Naive thymus-derived CD4-positive, alpha-beta T cell (primary cell): ENCODE results near the gene CIAO1. TPM values are rescaled to one million over a fixed set of nuclear protein-coding genes. Genes with fewer than 3 reads are reported as not detected.

Experiments
- ATAC-seq: fragments of 150-1000 bp; cut with Tn5 transposase; 2 replicates; pipeline ENCODE4 v1.10.0; 2021; ENCODE audit warnings: mild to moderate bottlenecking, moderate library complexity
- CTCF ChIA-PET: fragments of 350-600 bp; sonication (Branson Sonifier 250); formaldehyde crosslinking; loops from one replicate; lab custom pipeline; 2021; ENCODE audit warnings: antibody characterized with exemption; lab: Charles Lee
- POLR2A ChIA-PET: fragments of 350-600 bp; sonication (Branson Sonifier 250); formaldehyde crosslinking; loops from one replicate; lab custom pipeline; 2021; ENCODE audit warnings: antibody characterized with exemption, inconsistent platforms; lab: Charles Lee
- DNase-seq, 9 donors: peaks; one replicate each; pipeline versions ENCODE4 v3.0.0 to v3.0.0-alpha.2; 2020 to 2022; ENCODE audit warnings: mixed read lengths in 1 of 9
- H3K27ac ChIP-seq: one replicate; pipeline ENCODE4 v1.7.0; 2013; ENCODE audit warnings: mild to moderate bottlenecking, low read depth, low read length, moderate library complexity
- H3K27me3 ChIP-seq, 2 donors: one replicate each; pipeline ENCODE4 v1.7.0; 2013; ENCODE audit warnings: low read length in 2 of 2, mild to moderate bottlenecking in 2 of 2, moderate library complexity in 2 of 2; ENCODE audit not compliant: control insufficient read depth in 2 of 2, insufficient read depth in 2 of 2
- H3K36me3 ChIP-seq, 3 experiments: 1 replicate in 2 of 3; 2 replicates in 1 of 3; pipeline ENCODE4 v1.7.0; 2013; ENCODE audit warnings: low read length in 3 of 3, mild to moderate bottlenecking in 3 of 3, moderate library complexity in 1 of 3; ENCODE audit not compliant: insufficient read depth in 3 of 3, control insufficient read depth in 2 of 3
- H3K4me1 ChIP-seq, 2 donors: one replicate each; pipeline ENCODE4 v1.7.0; 2013; ENCODE audit warnings: low read length in 2 of 2, mild to moderate bottlenecking in 2 of 2, moderate library complexity in 1 of 2; ENCODE audit not compliant: control insufficient read depth in 2 of 2, insufficient read depth in 2 of 2
- H3K4me3 ChIP-seq: 2 replicates; pipeline ENCODE4 v1.7.0; 2013; ENCODE audit warnings: mild to moderate bottlenecking, low read length
- H3K9me3 ChIP-seq, 3 experiments: 1 replicate in 2 of 3; 2 replicates in 1 of 3; pipeline ENCODE4 v1.7.0; 2013; ENCODE audit warnings: low read length in 3 of 3; ENCODE audit not compliant: control insufficient read depth in 2 of 3
- H3K27ac Mint-ChIP-seq, 9 donors: one replicate each; pipeline ENCODE4 v1.8.0; 2020 to 2022; ENCODE audit warnings: mixed read lengths in 9 of 9, mild to moderate bottlenecking in 8 of 9, moderate library complexity in 5 of 9, inconsistent platforms in 2 of 9
- H3K27me3 Mint-ChIP-seq, 5 donors: one replicate each; pipeline ENCODE4 v1.8.0; 2021 to 2022; ENCODE audit warnings: mixed read lengths in 5 of 5, mild to moderate bottlenecking in 1 of 5
- H3K36me3 Mint-ChIP-seq, 5 donors: one replicate each; pipeline ENCODE4 v1.8.0; 2020 to 2022; ENCODE audit warnings: mixed read lengths in 5 of 5, mild to moderate bottlenecking in 3 of 5, inconsistent platforms in 1 of 5
- H3K4me1 Mint-ChIP-seq, 7 donors: one replicate each; pipeline ENCODE4 v1.8.0; 2020 to 2022; ENCODE audit warnings: mixed read lengths in 7 of 7, mild to moderate bottlenecking in 3 of 7, inconsistent platforms in 1 of 7
- H3K4me3 Mint-ChIP-seq, 10 donors: one replicate each; pipeline ENCODE4 v1.8.0; 2020 to 2022; ENCODE audit warnings: mild to moderate bottlenecking in 10 of 10, mixed read lengths in 10 of 10, moderate library complexity in 6 of 10, inconsistent platforms in 2 of 10
- H3K9me3 Mint-ChIP-seq, 11 donors: one replicate each; pipeline ENCODE4 v1.8.0; 2020 to 2022; ENCODE audit warnings: mixed read lengths in 11 of 11, mild to moderate bottlenecking in 4 of 11, inconsistent platforms in 1 of 11, moderate library complexity in 1 of 11
- intact Hi-C, 2 donors: fragments of 100-400 bp; cut with micrococcal nuclease; formaldehyde crosslinking; loops; one replicate each; pipeline ENCODE4 v1.15.1; 2023
- polyA plus RNA-seq, 2 donors: library from polyadenylated mRNA; unstranded; fragments of 300-500 nt; fragmentation: Illumina TruSeq; gene quantifications; one replicate each; pipeline ENCODE4 v1.2.3, GENCODE V29; 2021
- total RNA-seq, 6 experiments: library from RNA in 5 of 6; stranded (reverse) in 5 of 6; gene quantifications; 1 replicate in 5 of 6; 2 replicates in 1 of 6; pipeline ENCODE4 v1.2.3 and lab custom pipeline; 2021 to 2026

Gene CIAO1
- total and polyA plus RNA-seq, 7 experiments from 2014 or later, result 62.1 to 115 (median 84.4) TPM

DNA sequence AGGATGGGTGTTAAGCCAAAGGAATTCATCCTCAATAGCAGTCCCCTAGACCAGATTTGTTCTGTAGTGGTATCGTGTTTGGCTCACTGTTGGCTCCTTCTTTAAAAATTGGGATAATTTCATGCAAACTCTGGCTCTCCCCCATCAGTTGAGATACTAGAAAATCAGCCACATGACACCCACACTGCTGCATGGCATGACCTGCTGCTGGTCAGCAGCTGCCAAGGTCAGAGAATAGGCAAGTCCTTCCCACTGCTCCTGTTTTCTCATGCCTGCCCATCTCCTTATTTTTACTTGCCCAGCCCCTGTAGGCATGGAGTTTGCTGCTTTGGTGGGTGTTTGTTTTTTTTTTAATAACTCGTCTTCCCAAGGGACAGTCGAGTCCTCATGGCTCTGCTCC lies 40.3 kb downstream of the CIAO1 start:
- Histone ChIP-seq H3K27ac (peak overlapping the region; percentile 94), H3K36me3 (peaks cover 20 to 30% (median 22%) of the 10 kb centered on the region in 3 experiments), H3K4me3 (peak overlapping the region; percentile 85), H3K27me3 (no peaks in the 10 kb centered on the region), H3K9me3 (no peaks in the 10 kb centered on the region), H3K4me1 (peaks cover 30 to 36% of the 10 kb centered on the region in 2 donors)
- DNase-seq (no peak), ATAC-seq (no peak)
- H3K27ac Mint-ChIP-seq, result peak overlapping the region; percentile 97 to 100 (median 99)
- POLR2A ChIA-PET, result interaction anchor here (0.7 to 2.7 kb wide), 11 partner anchors 9 to 231 kb away, joined by 3 to 16 read pairs (median 5); partner anchors contain the start of genes ARID5A, CIAO1, ITPRIPL1 and TMEM127
- peaks cover 0 to 5% (median 0%) of the 10 kb centered on the region in 11 donors for H3K9me3 Mint-ChIP-seq
- H3K4me1 Mint-ChIP-seq, result peaks cover 40 to 55% (median 51%) of the 10 kb centered on the region in 7 donors
- CTCF ChIA-PET, result interaction anchor here (0.7 to 0.8 kb wide), 3 partner anchors 14 to 232 kb away, joined by 3 read pairs; no protein-coding TSS in a partner anchor
- peak overlapping the region; percentile 94 to 100 (median 99) for H3K4me3 Mint-ChIP-seq
- intact Hi-C loops, result loop anchor here (5.0 kb wide), 2 partner anchors 331 to 456 kb away; partner anchors contain the start of genes CNNM4 (in 1 of the 2) and KANSL3 (in 1 of the 2)
- no peaks in the 10 kb centered on the region for H3K27me3 Mint-ChIP-seq
- H3K36me3 Mint-ChIP-seq, result peaks cover 13 to 36% (median 30%) of the 10 kb centered on the region in 5 donors

DNA sequence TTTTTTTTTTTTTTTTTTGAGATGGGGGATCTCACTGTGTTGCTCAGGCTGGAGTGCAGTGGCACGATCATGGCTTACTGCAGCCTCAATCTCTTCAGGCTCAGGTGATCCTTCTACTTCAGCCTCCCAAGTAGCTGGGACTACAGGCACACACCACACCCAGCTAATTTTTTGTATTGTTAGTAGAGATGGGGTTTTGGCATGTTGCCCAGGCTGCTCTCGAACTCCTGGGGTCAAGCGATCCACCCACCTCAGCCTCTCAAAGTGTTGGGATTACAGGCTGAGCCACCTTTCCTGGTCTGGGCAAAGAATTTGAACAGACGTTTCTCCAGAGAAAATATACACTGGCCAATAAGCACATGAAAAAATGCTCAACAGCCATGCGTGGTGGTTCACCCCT lies 42.2 kb downstream of the CIAO1 start:
- no peaks in the 10 kb centered on the region for H3K27me3 ChIP-seq
- ChIA-PET CTCF (interaction anchor here (0.7 kb wide), 1 partner anchor 18 kb away, joined by 3 read pairs; no protein-coding TSS in a partner anchor), POLR2A (interaction anchor here (0.9 to 1.3 kb wide), 3 partner anchors 11 to 27 kb away, joined by 3 to 7 read pairs (median 3); partner anchors contain the start of gene NCAPH)
- Mint-ChIP-seq H3K27me3 (no peaks in the 10 kb centered on the region), H3K9me3 (peaks cover 0 to 5% (median 0%) of the 10 kb centered on the region in 11 donors), H3K4me3 (no peak overlapping the region), H3K4me1 (peaks cover 24 to 50% (median 32%) of the 10 kb centered on the region in 7 donors), H3K27ac (no peak overlapping the region), H3K36me3 (peaks cover 0 to 29% (median 11%) of the 10 kb centered on the region in 5 donors)
- H3K4me3 ChIP-seq, result no peak overlapping the region
- no peak overlapping the region for H3K27ac ChIP-seq
- intact Hi-C loops, result loop anchor here (5.0 kb wide), 2 partner anchors 329 to 454 kb away; partner anchors contain the start of genes CNNM4 (in 1 of the 2) and KANSL3 (in 1 of the 2)
- no peaks in the 10 kb centered on the region for H3K9me3 ChIP-seq
- DNase-seq (no peak), ATAC-seq (no peak)
- H3K4me1 ChIP-seq, result peaks cover 19 to 22% of the 10 kb centered on the region in 2 donors
- peaks cover 1 to 11% (median 3%) of the 10 kb centered on the region in 3 experiments for H3K36me3 ChIP-seq

GRCh38 chr2:96315005-96315399 lies 49.0 kb downstream of the CIAO1 start:
- DNase-seq (no peak), ATAC-seq (no peak)
- peak overlapping the region in 3 of 10 donors; percentile 29 to 82 (median 36) for H3K4me3 Mint-ChIP-seq
- H3K27me3 ChIP-seq, result no peaks in the 10 kb centered on the region
- H3K4me3 ChIP-seq, result no peak overlapping the region
- intact Hi-C loops, result loop anchor here in 1 of 2 donors (1.0 kb wide), 1 partner anchor 10 kb away; the partner anchor contains the start of gene SNRNP200
- H3K36me3 ChIP-seq, result no peaks in the 10 kb centered on the region
- ChIA-PET CTCF (no interaction called here), POLR2A (interaction anchor here (0.6 to 1.0 kb wide), 3 partner anchors 9 to 19 kb away, joined by 3 to 5 read pairs (median 3); partner anchors contain the start of gene SNRNP200)
- peak overlapping the region in 4 of 9 donors; percentile 8 to 91 (median 40) for H3K27ac Mint-ChIP-seq
- no peaks in the 10 kb centered on the region for H3K9me3 ChIP-seq
- H3K27me3 Mint-ChIP-seq, result no peaks in the 10 kb centered on the region
- no peaks in the 10 kb centered on the region for H3K9me3 Mint-ChIP-seq
- H3K27ac ChIP-seq, result no peak overlapping the region
- H3K4me1 Mint-ChIP-seq, result peaks cover 0 to 63% (median 16%) of the 10 kb centered on the region in 7 donors
- peaks cover 0 to 28% (median 0%) of the 10 kb centered on the region in 5 donors for H3K36me3 Mint-ChIP-seq
- peaks cover 10 to 31% of the 10 kb centered on the region in 2 donors for H3K4me1 ChIP-seq

DNA sequence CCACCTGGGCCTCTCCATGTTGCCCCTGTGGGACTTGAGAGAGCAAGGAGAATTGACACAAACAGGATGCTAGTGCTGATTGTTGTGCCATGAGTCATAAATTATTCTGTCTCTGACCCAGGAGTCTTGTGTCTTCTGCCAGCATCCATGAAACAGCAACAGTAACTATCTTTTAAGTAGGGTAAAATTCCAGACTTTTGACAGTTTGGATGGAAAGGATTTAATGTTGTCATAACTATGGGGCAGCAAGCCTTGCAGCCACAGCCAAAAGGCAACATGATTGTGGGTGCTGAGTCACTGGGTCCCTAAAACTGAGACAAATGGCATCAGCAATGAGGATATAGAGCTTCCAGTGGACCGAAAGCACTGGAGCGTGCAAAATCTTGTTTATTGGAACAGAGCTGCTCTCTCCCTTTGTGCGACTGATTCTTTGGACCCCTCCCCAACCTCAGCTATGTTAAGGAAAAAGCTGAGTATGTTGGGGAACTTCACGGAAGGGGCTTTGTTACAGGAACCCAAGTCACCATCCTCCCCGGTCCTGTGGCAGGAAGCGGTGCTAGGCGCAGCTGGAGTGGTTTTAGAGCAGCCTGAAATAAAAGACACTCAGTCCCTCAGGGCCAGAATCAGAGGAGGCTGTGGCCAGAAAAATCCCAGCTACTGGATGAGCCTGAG lies 49.5 kb downstream of the CIAO1 start:
- ChIA-PET POLR2A (interaction anchor here (0.6 to 1.0 kb wide), 4 partner anchors 8 to 13 kb away, joined by 3 to 5 read pairs (median 4); partner anchors contain the start of gene SNRNP200), CTCF (no interaction called here)
- Mint-ChIP-seq H3K4me1 (peaks cover 0 to 65% (median 19%) of the 10 kb centered on the region in 7 donors), H3K4me3 (peak overlapping the region in 4 of 10 donors; percentile 17 to 82 (median 26)), H3K36me3 (peaks cover 0 to 30% (median 0%) of the 10 kb centered on the region in 5 donors), H3K27ac (peak overlapping the region in 3 of 9 donors; percentile 8 to 91 (median 61)), H3K27me3 (no peaks in the 10 kb centered on the region), H3K9me3 (no peaks in the 10 kb centered on the region)
- peak in 1 of 9 donors; percentile 34 for DNase-seq
- no peak overlapping the region for H3K4me3 ChIP-seq
- intact Hi-C loops, result loop anchor here in 1 of 2 donors (1.0 kb wide), 1 partner anchor 10 kb away; the partner anchor contains the start of gene SNRNP200
- peaks cover 11 to 36% of the 10 kb centered on the region in 2 donors for H3K4me1 ChIP-seq
- H3K36me3 ChIP-seq, result no peaks in the 10 kb centered on the region
- peak; percentile 60 for ATAC-seq
- no peaks in the 10 kb centered on the region for H3K27me3 ChIP-seq
- H3K9me3 ChIP-seq, result no peaks in the 10 kb centered on the region
- H3K27ac ChIP-seq, result no peak overlapping the region

DNA sequence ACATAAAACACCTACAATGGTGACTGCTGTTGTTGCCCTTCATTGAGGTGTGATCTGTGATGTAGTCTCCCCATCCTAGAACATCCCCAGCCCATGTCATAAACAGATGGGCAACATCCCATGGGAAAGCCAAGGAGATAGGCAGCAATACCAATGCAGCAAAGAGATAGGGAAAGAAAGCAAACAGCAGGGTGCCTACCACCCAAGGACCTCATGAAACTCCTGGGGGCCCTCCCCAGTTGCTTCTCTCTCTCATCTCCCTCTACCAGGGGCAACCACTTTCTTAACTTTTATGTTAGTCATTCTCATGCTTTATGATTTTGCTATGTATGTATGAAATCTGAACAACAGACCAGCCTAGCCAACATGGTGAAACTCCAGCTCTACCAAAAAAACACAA lies 51.0 kb downstream of the CIAO1 start:
- ChIA-PET POLR2A (no interaction called here), CTCF (no interaction called here)
- H3K4me3 ChIP-seq, result no peak overlapping the region
- intact Hi-C loops, result no loop called here
- Mint-ChIP-seq H3K27me3 (no peaks in the 10 kb centered on the region), H3K4me1 (peaks cover 0 to 67% (median 26%) of the 10 kb centered on the region in 7 donors), H3K9me3 (no peaks in the 10 kb centered on the region), H3K4me3 (peak overlapping the region in 1 of 10 donors; percentile 64), H3K36me3 (peaks cover 0 to 28% (median 0%) of the 10 kb centered on the region in 5 donors), H3K27ac (peak overlapping the region in 2 of 9 donors; percentile 61 to 91)
- no peak for DNase-seq
- no peaks in the 10 kb centered on the region for H3K27me3 ChIP-seq
- peaks cover 17 to 40% of the 10 kb centered on the region in 2 donors for H3K4me1 ChIP-seq
- ATAC-seq, result no peak
- H3K36me3 ChIP-seq, result no peaks in the 10 kb centered on the region
- H3K9me3 ChIP-seq, result no peaks in the 10 kb centered on the region
- no peak overlapping the region for H3K27ac ChIP-seq

- H3K36me3 Mint-ChIP-seq, result peaks cover 0 to 26% (median 0%) of the 10 kb centered on the region in 5 donors
- no peaks in the 10 kb centered on the region for H3K27me3 Mint-ChIP-seq
- no peak for DNase-seq
- no peak overlapping the region for H3K27ac ChIP-seq
- H3K9me3 Mint-ChIP-seq, result no peaks in the 10 kb centered on the region
- intact Hi-C loops, result no loop called here
- peak overlapping the region in 2 of 9 donors; percentile 11 to 91 for H3K27ac Mint-ChIP-seq
- peaks cover 17 to 43% of the 10 kb centered on the region in 2 donors for H3K4me1 ChIP-seq
- H3K4me3 ChIP-seq, result no peak overlapping the region
- no peaks in the 10 kb centered on the region for H3K36me3 ChIP-seq
- CTCF ChIA-PET, result interaction anchor here (0.6 kb wide), 1 partner anchor 181 kb away, joined by 3 read pairs; no protein-coding TSS in a partner anchor
- H3K27me3 ChIP-seq, result no peaks in the 10 kb centered on the region
- H3K4me1 Mint-ChIP-seq, result peaks cover 0 to 63% (median 26%) of the 10 kb centered on the region in 7 donors
- no peaks in the 10 kb centered on the region for H3K9me3 ChIP-seq
- peak overlapping the region in 1 of 10 donors; percentile 64 for H3K4me3 Mint-ChIP-seq
- POLR2A ChIA-PET, result no interaction called here
- no peak for ATAC-seq
Observed at GRCh38 chr2:96317584-96317997, 51.6 kb downstream of the CIAO1 start.
